ENCODE measurements around the gene RRM2.

DNA sequence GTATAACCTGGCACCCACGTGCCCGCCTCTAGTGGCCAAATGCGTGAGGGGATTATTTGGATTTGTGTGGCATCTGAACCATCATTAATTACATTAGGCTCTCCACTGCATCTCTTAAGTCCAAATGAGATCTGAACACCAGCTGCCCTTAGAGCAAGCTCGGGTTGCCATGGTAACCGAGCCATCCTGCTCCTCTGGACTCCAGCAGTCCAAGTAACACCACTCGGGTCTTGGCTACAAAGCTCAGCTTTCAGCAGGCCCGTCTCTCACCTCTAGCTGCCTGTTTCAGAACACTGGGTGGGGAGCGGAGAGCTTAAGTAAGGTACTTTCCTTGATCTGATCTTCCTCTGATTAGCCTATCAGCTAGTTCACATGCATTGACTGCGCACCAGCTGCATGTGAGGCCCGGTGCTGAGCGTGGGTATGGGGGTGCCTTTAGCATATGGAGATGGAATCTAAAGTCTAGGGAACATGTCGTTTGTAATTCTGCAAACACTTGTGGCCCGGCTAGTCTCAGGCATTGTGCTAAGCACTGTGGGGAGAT, 28.2 kb upstream of the RRM2 start:
- no peak for TF ChIP-seq EZH2 (IDR thresholded peaks at IDR 0.05; ENCODE audit: borderline replicate concordance, low read depth, low read length, severe bottlenecking)
- TF ChIP-seq, protein P1, sequence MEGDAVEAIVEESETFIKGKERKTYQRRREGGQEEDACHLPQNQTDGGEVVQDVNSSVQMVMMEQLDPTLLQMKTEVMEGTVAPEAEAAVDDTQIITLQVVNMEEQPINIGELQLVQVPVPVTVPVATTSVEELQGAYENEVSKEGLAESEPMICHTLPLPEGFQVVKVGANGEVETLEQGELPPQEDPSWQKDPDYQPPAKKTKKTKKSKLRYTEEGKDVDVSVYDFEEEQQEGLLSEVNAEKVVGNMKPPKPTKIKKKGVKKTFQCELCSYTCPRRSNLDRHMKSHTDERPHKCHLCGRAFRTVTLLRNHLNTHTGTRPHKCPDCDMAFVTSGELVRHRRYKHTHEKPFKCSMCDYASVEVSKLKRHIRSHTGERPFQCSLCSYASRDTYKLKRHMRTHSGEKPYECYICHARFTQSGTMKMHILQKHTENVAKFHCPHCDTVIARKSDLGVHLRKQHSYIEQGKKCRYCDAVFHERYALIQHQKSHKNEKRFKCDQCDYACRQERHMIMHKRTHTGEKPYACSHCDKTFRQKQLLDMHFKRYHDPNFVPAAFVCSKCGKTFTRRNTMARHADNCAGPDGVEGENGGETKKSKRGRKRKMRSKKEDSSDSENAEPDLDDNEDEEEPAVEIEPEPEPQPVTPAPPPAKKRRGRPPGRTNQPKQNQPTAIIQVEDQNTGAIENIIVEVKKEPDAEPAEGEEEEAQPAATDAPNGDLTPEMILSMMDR (IDR thresholded peaks at IDR 0.05; ENCODE audit: borderline replicate concordance, extremely low read depth, low read length, poor library complexity, severe bottlenecking): no peak
